ENCODE data around the gene CUL5. TPM values are rescaled to one million over a fixed set of nuclear protein-coding genes. Genes with fewer than 3 reads are reported as not detected.

Gene CUL5
- total and polyA plus RNA-seq, 2 of the 4 experiments (the other 2 are of a cell fraction): 8.8 to 31.0 TPM

- dilution Hi-C loops (cut with HindIII; ENCODE audit: low sequenced_read_pairs, unreplicated experiment): no loop called here
- Histone ChIP-seq H3K4me2 (ENCODE audit: low read depth, low read length) (no peak overlapping the region), H4K20me1 (ENCODE audit: insufficient read depth, low read length) (no peaks in the 10 kb centered on the region), H4K8ac (ENCODE audit: low read depth in 2 of 2, low read length in 2 of 2) (no peak overlapping the region), H3K56ac (ENCODE audit: extremely low read depth, insufficient read depth, low read length) (no peak overlapping the region), H4K5ac (ENCODE audit: low read depth, low read length) (no peak overlapping the region), H2BK120ac (ENCODE audit: low read depth, low read length) (no peak overlapping the region), H2BK5ac (ENCODE audit: low read depth, low read length, poor library complexity, severe bottlenecking) (no peak overlapping the region), H3K18ac (ENCODE audit: low read depth, low read length) (no peak overlapping the region), H3K4me3 (ENCODE audit: insufficient read depth, low read depth, low read length) (no peak overlapping the region), H2AK9ac (replicated peaks; ENCODE audit: low read depth, low read length, poor library complexity) (no peak overlapping the region), H3K14ac (replicated peaks; ENCODE audit: low read depth, low read length) (no peak overlapping the region), H3K9ac (ENCODE audit: low read depth, low read length) (no peak overlapping the region), H3K27ac (ENCODE audit: insufficient read depth, low read length) (no peak overlapping the region), H2BK20ac (ENCODE audit: low read depth, low read length) (no peak overlapping the region), H3K27me3 (ENCODE audit: control insufficient read depth, insufficient read depth, low read length) (no peaks in the 10 kb centered on the region), H3K9me1 (ENCODE audit: insufficient read depth, low read length) (no peaks in the 10 kb centered on the region; the same call in 1 of the 2 replicates), H3K36me3 (ENCODE audit: control insufficient read depth, insufficient read depth, low read length) (peaks cover 23% of the 10 kb centered on the region), H2AK5ac (ENCODE audit: low read depth, low read length) (no peak overlapping the region), H3K23ac (ENCODE audit: low read depth, low read length) (no peak overlapping the region), H4K91ac (ENCODE audit: insufficient read depth, low read depth, low read length) (no peak overlapping the region), H2BK15ac (ENCODE audit: low read depth, low read length) (no peak overlapping the region), H3K9me3 (ENCODE audit: control insufficient read depth, insufficient read depth, low read length) (no peaks in the 10 kb centered on the region), H3K4me1 (ENCODE audit: control insufficient read depth, insufficient read depth, low read length) (no peaks in the 10 kb centered on the region), H3K4ac (ENCODE audit: low read depth, low read length) (no peak overlapping the region), H2AFZ (replicated peaks; ENCODE audit: low read length, poor library complexity) (no peak overlapping the region), H3K79me1 (ENCODE audit: low read depth in 1 of 2, low read length in 2 of 2) (no peaks in the 10 kb centered on the region; a peak in 1 of 4 replicates)
- CTCF ChIA-PET: interaction anchor here (0.8 kb wide), 1 partner anchor 25 kb away, joined by 3 read pairs; no protein-coding TSS in a partner anchor
- no TSS peak for BruUV-seq (replicated peaks)
- DNase-seq (no peak), ATAC-seq (ENCODE audit: low read depth) (no peak)
- intact Hi-C loops (cut with micrococcal nuclease): loop anchor here (5.0 kb wide), 1 partner anchor 44 kb away; no protein-coding TSS in a partner anchor
- in situ Hi-C loops (cut with MboI; ENCODE audit: low sequenced_read_pairs): no loop called here
- TF ChIP-seq USF2 (IDR thresholded peaks at IDR 0.05; ENCODE audit: low read depth, low read length) (no peak), SMC3 (IDR thresholded peaks at IDR 0.05; ENCODE audit: low read depth, low read length) (no peak)
- WGBS, 2 experiments (ENCODE audit: extremely low coverage in 2 of 2, insufficient read length in 1 of 2): no CpG with 5 or more reads among the region's 3 CpGs
- POLR2A ChIA-PET (ENCODE audit: unreplicated experiment): no interaction called here
These were observed 139.9 kb downstream of the CUL5 start for GRCh38 chr11:108148556-108148955.
